ENCODE results near the gene RPL10. TPM values are rescaled to one million over a fixed set of nuclear protein-coding genes. Genes with fewer than 3 reads are reported as not detected.
A peak's percentile ranks its signal among the peaks of the same experiment; 100 is the strongest.

Gene RPL10
- total RNA-seq, 2 donors from 2014 or later, result 1,915 to 2,641 TPM

DNA sequence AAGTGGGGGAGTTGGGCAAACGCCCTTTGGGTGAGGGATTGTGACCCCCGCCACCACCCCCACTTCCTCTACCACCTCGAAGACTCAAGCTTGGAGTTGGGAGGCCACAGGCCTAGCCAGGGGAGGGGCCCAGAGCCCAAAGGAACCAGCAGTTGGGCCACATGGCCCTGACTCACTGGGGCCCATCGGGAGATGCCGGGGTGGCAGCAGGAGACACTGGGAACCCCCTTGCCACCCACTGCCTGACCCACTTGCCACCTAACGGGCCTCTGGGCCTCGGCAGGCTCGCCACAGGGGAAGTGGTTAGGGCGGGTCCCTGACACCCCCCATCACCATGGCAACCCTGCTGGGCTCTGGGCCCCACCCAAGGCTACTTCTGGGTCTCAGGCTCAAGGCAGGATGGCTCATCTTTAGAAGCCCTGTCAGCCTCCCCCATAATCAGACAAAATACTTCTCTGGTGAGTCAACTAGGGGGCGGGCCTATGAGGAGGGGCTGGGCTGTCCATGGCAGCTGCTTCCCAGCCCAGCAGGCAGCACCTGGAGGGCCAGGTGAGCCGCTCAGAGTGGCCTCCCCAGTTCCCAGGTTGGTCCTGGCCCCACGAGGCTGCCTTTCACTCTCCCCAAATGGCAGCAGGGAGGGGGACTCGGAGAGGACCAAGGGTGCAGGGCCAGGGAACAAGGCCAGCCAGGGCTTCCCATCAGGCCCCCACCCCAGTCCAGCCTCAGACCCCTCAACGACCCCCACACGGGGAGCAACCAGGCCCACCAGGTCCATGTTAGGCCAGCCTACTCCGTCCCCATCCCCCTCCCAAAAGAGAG is 29.3 kb upstream of the RPL10 start:
- H3K4me3 ChIP-seq, result peak overlapping the region; percentile 44
- H3K27ac ChIP-seq, result peak overlapping the region; percentile 69
- no peaks in the 10 kb centered on the region for H3K4me1 ChIP-seq
- no peaks in the 10 kb centered on the region for H3K36me3 ChIP-seq
- TF ChIP-seq CTCF (IDR thresholded peaks at IDR 0.05), result no peak
- H3K9me3 ChIP-seq, result no peaks in the 10 kb centered on the region
- no peaks in the 10 kb centered on the region for H3K27me3 ChIP-seq
- H3K9ac ChIP-seq (ENCODE audit: low read depth in 2 of 2, low read length in 2 of 2), result peak overlapping the region; percentile 50 to 51
- intact Hi-C loops (cut with DNase I), result no loop called here
- DNase-seq, result peak; percentile 59

DNA sequence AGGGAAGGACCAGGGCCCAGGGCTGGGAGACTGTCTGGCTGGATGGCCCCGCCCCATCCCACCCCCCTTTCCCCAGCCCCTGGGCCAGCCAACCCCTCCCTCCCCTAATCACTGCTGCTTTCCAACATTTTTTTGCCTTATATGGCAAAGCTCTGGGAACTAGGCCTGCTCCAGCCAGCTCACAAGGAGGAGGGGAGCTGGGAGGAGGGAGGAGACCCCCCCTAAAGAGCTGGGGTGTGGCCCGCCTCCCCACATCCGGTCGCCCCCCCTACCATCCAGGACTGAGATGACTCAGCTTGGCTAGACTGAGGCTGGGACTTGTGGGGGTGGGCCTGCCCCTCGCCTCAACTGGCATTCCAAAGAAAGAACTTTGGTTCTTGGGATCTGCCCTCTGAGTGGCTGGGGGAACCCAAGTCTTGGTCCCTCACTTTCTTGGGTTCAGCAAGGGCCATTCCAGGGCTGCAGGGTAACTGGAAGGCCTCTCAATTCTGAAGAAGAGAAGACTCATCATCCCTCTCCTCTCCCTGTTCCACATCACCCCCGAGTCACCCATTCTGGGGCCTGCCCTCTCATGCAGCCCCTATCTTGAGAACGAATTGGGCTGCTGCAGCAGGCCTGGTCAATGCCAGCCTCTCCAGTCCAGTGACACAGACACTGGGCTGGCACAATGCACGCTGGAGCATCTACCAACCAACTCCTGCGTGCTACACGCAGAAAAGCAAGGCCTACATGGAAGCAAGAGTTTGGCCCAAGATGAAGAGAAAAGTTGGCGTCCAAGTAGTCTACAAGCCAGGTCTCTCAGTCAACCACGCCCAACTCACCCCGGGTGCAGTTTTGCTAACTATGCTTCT is 28.5 kb upstream of the RPL10 start:
- DNase-seq, result peak; percentile 59
- H3K4me1 ChIP-seq, result no peaks in the 10 kb centered on the region
- peak overlapping the region; percentile 69 for H3K27ac ChIP-seq
- peak overlapping the region; percentile 44 for H3K4me3 ChIP-seq
- TF ChIP-seq CTCF (IDR thresholded peaks at IDR 0.05), result no peak
- H3K27me3 ChIP-seq, result no peaks in the 10 kb centered on the region
- H3K9me3 ChIP-seq, result no peaks in the 10 kb centered on the region
- no peaks in the 10 kb centered on the region for H3K36me3 ChIP-seq
- peak overlapping the region; percentile 71 to 76 for H3K9ac ChIP-seq (ENCODE audit: low read depth in 2 of 2, low read length in 2 of 2)
- intact Hi-C loops (cut with DNase I), result no loop called here

- H3K9me3 ChIP-seq, result no peaks in the 10 kb centered on the region
- no peaks in the 10 kb centered on the region for H3K36me3 ChIP-seq
- intact Hi-C loops (cut with DNase I), result no loop called here
- peak overlapping the region; percentile 69 for H3K27ac ChIP-seq
- H3K9ac ChIP-seq (ENCODE audit: low read depth in 2 of 2, low read length in 2 of 2), result peak overlapping the region; percentile 71 to 76
- DNase-seq, result no peak
- H3K4me3 ChIP-seq, result peak overlapping the region; percentile 44
- no peaks in the 10 kb centered on the region for H3K4me1 ChIP-seq
- no peaks in the 10 kb centered on the region for H3K27me3 ChIP-seq
- no peak for TF ChIP-seq CTCF (IDR thresholded peaks at IDR 0.05)
Observed at GRCh38 chrX:154370300-154371016, 27.7 kb upstream of the RPL10 start.

GRCh38 chrX:154371017-154371788 is 27.0 kb upstream of the RPL10 start:
- Histone ChIP-seq H3K9me3 (no peaks in the 10 kb centered on the region), H3K36me3 (no peaks in the 10 kb centered on the region), H3K9ac (ENCODE audit: low read depth in 2 of 2, low read length in 2 of 2) (peak overlapping the region; percentile 51 to 76), H3K27me3 (no peaks in the 10 kb centered on the region), H3K4me3 (peak overlapping the region; percentile 44), H3K27ac (peak overlapping the region; percentile 69), H3K4me1 (no peaks in the 10 kb centered on the region)
- peak; percentile 90 for DNase-seq
- TF ChIP-seq CTCF (IDR thresholded peaks at IDR 0.05), result no peak
- intact Hi-C loops (cut with DNase I), result no loop called here

All from colonic mucosa (tissue), 4 donors.